Measurements from ENCODE around the gene NRSN1. TPM values are rescaled to one million over a fixed set of nuclear protein-coding genes. Genes with fewer than 3 reads are reported as not detected.
"Not testable (repeated sequence)": the region's sequence is repeated elsewhere in the genome, so short reads cannot be mapped to it uniquely, and the experiment has no call there.

Gene NRSN1
- total RNA-seq, 1 donor from 2014 or later: not detected

GRCh38 chr6:24139080-24139479, 13.1 kb downstream of the NRSN1 start:
- ATAC-seq (no peak), DNase-seq (ENCODE audit: low spot score) (no peak)
- intact Hi-C loops (cut with DNase I): no loop called here

GRCh38 chr6:24139639-24140038, 13.6 kb downstream of the NRSN1 start:
- ATAC-seq: no peak
- DNase-seq (ENCODE audit: low spot score): no peak
- intact Hi-C loops (cut with DNase I): no loop called here

GRCh38 chr6:24140591-24140990, 14.6 kb downstream of the NRSN1 start:
- no peak for ATAC-seq
- intact Hi-C loops (cut with DNase I): no loop called here

GRCh38 chr6:24142733-24143132, 16.7 kb downstream of the NRSN1 start:
- intact Hi-C loops (cut with DNase I); DNase-seq (ENCODE audit: low spot score); ATAC-seq: not testable (repeated sequence)

More at GRCh38 chr6:24140591-24140990, 14.6 kb downstream of the NRSN1 start:
- no peak for DNase-seq (ENCODE audit: low spot score)

- intact Hi-C loops (cut with DNase I): no loop called here
- no peak for DNase-seq (ENCODE audit: low spot score)
- ATAC-seq: no peak
These were observed 19.7 kb downstream of the NRSN1 start for GRCh38 chr6:24145690-24146131.

GRCh38 chr6:24146871-24147270, 20.9 kb downstream of the NRSN1 start:
- intact Hi-C loops (cut with DNase I): no loop called here
- ATAC-seq (no peak), DNase-seq (ENCODE audit: low spot score) (no peak)

- ATAC-seq: no peak
- DNase-seq (ENCODE audit: low spot score): no peak
- intact Hi-C loops (cut with DNase I): no loop called here
These were observed 21.6 kb downstream of the NRSN1 start for GRCh38 chr6:24147511-24148153.

GRCh38 chr6:24148154-24148570, 22.1 kb downstream of the NRSN1 start:
- intact Hi-C loops (cut with DNase I): no loop called here
- DNase-seq (ENCODE audit: low spot score) (no peak), ATAC-seq (no peak)

- intact Hi-C loops (cut with DNase I): no loop called here
- ATAC-seq (no peak), DNase-seq (ENCODE audit: low spot score) (no peak)
These were observed 22.7 kb downstream of the NRSN1 start for GRCh38 chr6:24148684-24149083.

GRCh38 chr6:24149296-24149695, 23.3 kb downstream of the NRSN1 start:
- ATAC-seq (no peak), DNase-seq (ENCODE audit: low spot score) (no peak)
- intact Hi-C loops (cut with DNase I): no loop called here

GRCh38 chr6:24149836-24150235, 23.8 kb downstream of the NRSN1 start:
- DNase-seq (ENCODE audit: low spot score) (no peak), ATAC-seq (no peak)
- intact Hi-C loops (cut with DNase I): no loop called here

GRCh38 chr6:24152014-24152413, 26.0 kb downstream of the NRSN1 start:
- DNase-seq (ENCODE audit: low spot score) (no peak), ATAC-seq (no peak)
- intact Hi-C loops (cut with DNase I): no loop called here

GRCh38 chr6:24154121-24154520, 28.1 kb downstream of the NRSN1 start:
- no peak for DNase-seq (ENCODE audit: low spot score)
- ATAC-seq: no peak
- intact Hi-C loops (cut with DNase I): no loop called here

GRCh38 chr6:24157886-24158285, 31.9 kb downstream of the NRSN1 start:
- intact Hi-C loops (cut with DNase I): no loop called here
- ATAC-seq (no peak), DNase-seq (ENCODE audit: low spot score) (no peak)

- intact Hi-C loops (cut with DNase I): no loop called here
- ATAC-seq: no peak
- DNase-seq (ENCODE audit: low spot score): no peak
These were observed 57.6 kb downstream of the NRSN1 start for GRCh38 chr6:24183584-24183983.

- intact Hi-C loops (cut with DNase I): no loop called here
- ATAC-seq: no peak
- no peak for DNase-seq (ENCODE audit: low spot score)
These were observed 60.3 kb downstream of the NRSN1 start for GRCh38 chr6:24186349-24186748.

- intact Hi-C loops (cut with DNase I): no loop called here
- no peak for ATAC-seq
- no peak for DNase-seq (ENCODE audit: low spot score)
These were observed 62.1 kb downstream of the NRSN1 start for GRCh38 chr6:24187965-24188577.

GRCh38 chr6:24188578-24189080, 62.6 kb downstream of the NRSN1 start:
- intact Hi-C loops (cut with DNase I): no loop called here
- ATAC-seq (no peak), DNase-seq (ENCODE audit: low spot score) (no peak)

GRCh38 chr6:24191346-24191745, 65.3 kb downstream of the NRSN1 start:
- intact Hi-C loops (cut with DNase I): no loop called here
- ATAC-seq: no peak

GRCh38 chr6:24193364-24193763, 67.3 kb downstream of the NRSN1 start:
- intact Hi-C loops (cut with DNase I): no loop called here
- DNase-seq (ENCODE audit: low spot score) (no peak), ATAC-seq (no peak)

More at GRCh38 chr6:24191346-24191745, 65.3 kb downstream of the NRSN1 start:
- DNase-seq (ENCODE audit: low spot score): no peak

All from sciatic nerve (tissue), 2 donors.